Activated T-cell treated with anti-CD3 and anti-CD28 coated beads for 48 hours (primary cell): ENCODE measurements around the gene NCOA1.
"Not testable (repeated sequence)": the region's sequence is repeated elsewhere in the genome, so short reads cannot be mapped to it uniquely, and the experiment has no call there.

Experiments
- DNase-seq: peaks from one replicate; pipeline ENCODE4 v3.0.0-alpha.2; 2020; ENCODE audit warnings: low read depth

NCOA1 gene

GRCh38 chr2:24539258-24539657, 48.2 kb downstream of the NCOA1 start:
- DNase-seq, result no peak

GRCh38 chr2:24540011-24540477, 49.0 kb downstream of the NCOA1 start:
- DNase-seq, result no peak

- DNase-seq, result no peak
These were observed 50.6 kb downstream of the NCOA1 start for GRCh38 chr2:24541621-24542020.

GRCh38 chr2:24542269-24542872, 51.3 kb downstream of the NCOA1 start:
- no peak for DNase-seq

- DNase-seq, result no peak
These were observed 52.2 kb downstream of the NCOA1 start for GRCh38 chr2:24543252-24543651.

GRCh38 chr2:24544456-24545115, 53.5 kb downstream of the NCOA1 start:
- no peak for DNase-seq

GRCh38 chr2:24546669-24547068, 55.6 kb downstream of the NCOA1 start:
- DNase-seq, result no peak

GRCh38 chr2:24548058-24548457, 57.0 kb downstream of the NCOA1 start:
- no peak for DNase-seq

- not testable (repeated sequence) for DNase-seq
These were observed 59.2 kb downstream of the NCOA1 start for GRCh38 chr2:24550301-24550700.

GRCh38 chr2:24551016-24551415, 60.0 kb downstream of the NCOA1 start:
- DNase-seq, result no peak

GRCh38 chr2:24552836-24553235, 61.8 kb downstream of the NCOA1 start:
- DNase-seq, result no peak

- DNase-seq, result no peak
These were observed 67.9 kb downstream of the NCOA1 start for GRCh38 chr2:24558781-24559472.

- DNase-seq, result no peak
These were observed 68.5 kb downstream of the NCOA1 start for GRCh38 chr2:24559473-24560113.

GRCh38 chr2:24565537-24565936, 74.5 kb downstream of the NCOA1 start:
- no peak for DNase-seq

- DNase-seq, result no peak
These were observed 75.2 kb downstream of the NCOA1 start for GRCh38 chr2:24566209-24566608.

- no peak for DNase-seq
These were observed 75.6 kb downstream of the NCOA1 start for GRCh38 chr2:24566630-24567029.

- no peak for DNase-seq
These were observed 77.5 kb downstream of the NCOA1 start for GRCh38 chr2:24568551-24568950.

GRCh38 chr2:24569565-24569964, 78.5 kb downstream of the NCOA1 start:
- DNase-seq, result not testable (repeated sequence)

- DNase-seq, result no peak
These were observed 79.2 kb downstream of the NCOA1 start for GRCh38 chr2:24570225-24570624.

- DNase-seq, result no peak
These were observed 80.9 kb downstream of the NCOA1 start for GRCh38 chr2:24571828-24572442.

GRCh38 chr2:24576146-24576545, 85.1 kb downstream of the NCOA1 start:
- no peak for DNase-seq

GRCh38 chr2:24576617-24577016, 85.6 kb downstream of the NCOA1 start:
- DNase-seq, result no peak
